SK-N-SH treated with all-trans-retinoic acid at 6 μM for 48 hours (cell line): ENCODE results near the gene ADRA2B.

Experiments used
- ARNTL ChIP-seq: fragments of 450-650 bp; formaldehyde crosslinking; IDR thresholded peaks from 2 replicates; pipeline ENCODE4 v1.5.0; 2020; ENCODE audit warnings: low read depth, mild to moderate bottlenecking, moderate library complexity, borderline replicate concordance
- GLIS3 ChIP-seq: fragments of 250-450 bp; sonication (Bioruptor Pico); IDR thresholded peaks from 2 replicates; pipeline ENCODE4 v1.5.0; 2020; ENCODE audit warnings: mild to moderate bottlenecking, moderate library complexity
- ISL1 ChIP-seq: fragments of 250-450 bp; sonication (Bioruptor Pico); IDR thresholded peaks from 2 replicates; pipeline ENCODE4 v2.1.2; 2022; ENCODE audit warnings: mild to moderate bottlenecking, moderate library complexity
- RARB ChIP-seq: fragments of 250-450 bp; sonication (Bioruptor Pico); IDR thresholded peaks from 2 replicates; pipeline ENCODE4 v1.8.0; 2021; ENCODE audit warnings: mild to moderate bottlenecking, moderate library complexity
- SNAI2 ChIP-seq: fragments of 250-450 bp; sonication (Bioruptor Pico); IDR thresholded peaks from 2 replicates; pipeline ENCODE4 v1.5.0; 2020; ENCODE audit warnings: mild to moderate bottlenecking, moderate library complexity
- TCF4 ChIP-seq: fragments of 250-450 bp; sonication (Bioruptor Pico); IDR thresholded peaks from 2 replicates; pipeline ENCODE4 v1.8.0; 2021; ENCODE audit warnings: mild to moderate bottlenecking, moderate library complexity, borderline replicate concordance
- TOX ChIP-seq: fragments of 250-450 bp; sonication (Bioruptor Pico); IDR thresholded peaks from 2 replicates; pipeline ENCODE4 v1.8.0; 2021; ENCODE audit warnings: mild to moderate bottlenecking, moderate library complexity, borderline replicate concordance
- ZC3H10 ChIP-seq: fragments of 250-450 bp; sonication (Bioruptor Pico); IDR thresholded peaks from 2 replicates; pipeline ENCODE4 v1.5.1; 2021; ENCODE audit warnings: mild to moderate bottlenecking, moderate library complexity
- ZFP30 ChIP-seq: fragments of 450-650 bp; formaldehyde crosslinking; IDR thresholded peaks from 2 replicates; pipeline ENCODE4 v1.5.0; 2022; ENCODE audit warnings: mild to moderate bottlenecking, moderate library complexity
- TF ChIP-seq, protein P1 (sequence below): fragments of 250-450 bp; sonication (Bioruptor Pico); IDR thresholded peaks from 2 replicates; pipeline ENCODE4 v1.8.0; 2020; ENCODE audit warnings: mild to moderate bottlenecking, moderate library complexity, borderline replicate concordance
- TF ChIP-seq, protein P2 (sequence below): fragments of 250-450 bp; sonication (Bioruptor Pico); IDR thresholded peaks from 2 replicates; pipeline ENCODE4 v1.5.0; 2020; ENCODE audit warnings: mild to moderate bottlenecking, moderate library complexity
- TF ChIP-seq, protein P3 (sequence below): fragments of 250-450 bp; sonication (Bioruptor Pico); IDR thresholded peaks from 2 replicates; pipeline ENCODE4 v1.5.1; 2020; ENCODE audit warnings: low read depth, mild to moderate bottlenecking, moderate library complexity
- TF ChIP-seq, protein P4 (sequence below): fragments of 250-450 bp; sonication (Bioruptor Pico); IDR thresholded peaks from 2 replicates; pipeline ENCODE4 v1.5.1; 2021; ENCODE audit warnings: mild to moderate bottlenecking, moderate library complexity

DNA sequence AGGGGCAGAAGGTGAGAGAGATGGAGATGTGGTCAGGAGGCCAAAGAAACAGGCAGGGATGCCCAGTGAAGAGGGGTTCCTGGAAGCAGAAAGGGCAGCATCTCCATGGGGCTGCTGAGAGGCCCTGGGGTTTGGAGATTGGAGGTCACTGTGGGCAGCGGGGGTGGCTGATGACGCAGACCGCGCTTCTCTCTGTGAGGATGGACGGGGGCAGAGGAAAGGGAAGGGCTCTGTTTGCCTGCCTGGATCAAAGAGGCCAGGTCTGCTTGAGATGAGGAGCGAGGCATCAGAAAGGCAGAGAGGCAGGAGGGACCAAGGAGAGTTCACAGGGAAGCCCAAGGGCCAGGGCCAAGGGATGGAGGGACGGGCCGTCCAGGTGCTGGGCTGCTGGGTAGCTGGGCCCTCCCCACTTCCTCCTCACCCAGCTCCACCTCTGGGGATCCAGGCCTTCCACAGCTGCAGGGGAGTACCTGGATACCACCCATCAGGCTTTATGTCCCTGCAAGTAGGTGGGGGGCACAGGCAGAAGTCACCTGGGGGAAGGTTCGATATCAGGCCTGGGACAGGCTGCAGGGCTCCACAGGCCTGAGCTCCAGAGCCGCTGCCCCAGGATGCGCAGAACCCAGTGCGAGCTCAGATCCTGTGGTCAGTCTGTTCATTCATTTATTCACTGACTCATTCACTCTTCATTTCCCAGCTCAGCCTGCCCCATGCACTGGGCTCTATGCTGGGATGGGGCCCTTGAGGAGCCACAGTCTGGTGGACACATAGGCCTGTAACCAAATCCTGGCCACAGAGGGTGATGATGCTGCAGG is 30.6 kb downstream of the ADRA2B start:
- TF ChIP-seq, protein P1, sequence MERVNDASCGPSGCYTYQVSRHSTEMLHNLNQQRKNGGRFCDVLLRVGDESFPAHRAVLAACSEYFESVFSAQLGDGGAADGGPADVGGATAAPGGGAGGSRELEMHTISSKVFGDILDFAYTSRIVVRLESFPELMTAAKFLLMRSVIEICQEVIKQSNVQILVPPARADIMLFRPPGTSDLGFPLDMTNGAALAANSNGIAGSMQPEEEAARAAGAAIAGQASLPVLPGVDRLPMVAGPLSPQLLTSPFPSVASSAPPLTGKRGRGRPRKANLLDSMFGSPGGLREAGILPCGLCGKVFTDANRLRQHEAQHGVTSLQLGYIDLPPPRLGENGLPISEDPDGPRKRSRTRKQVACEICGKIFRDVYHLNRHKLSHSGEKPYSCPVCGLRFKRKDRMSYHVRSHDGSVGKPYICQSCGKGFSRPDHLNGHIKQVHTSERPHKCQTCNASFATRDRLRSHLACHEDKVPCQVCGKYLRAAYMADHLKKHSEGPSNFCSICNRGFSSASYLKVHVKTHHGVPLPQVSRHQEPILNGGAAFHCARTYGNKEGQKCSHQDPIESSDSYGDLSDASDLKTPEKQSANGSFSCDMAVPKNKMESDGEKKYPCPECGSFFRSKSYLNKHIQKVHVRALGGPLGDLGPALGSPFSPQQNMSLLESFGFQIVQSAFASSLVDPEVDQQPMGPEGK (CRISPR knock-in tag), result no peak
- TF ChIP-seq TCF4 (CRISPR knock-in tag), result no peak
- TF ChIP-seq, protein P2, sequence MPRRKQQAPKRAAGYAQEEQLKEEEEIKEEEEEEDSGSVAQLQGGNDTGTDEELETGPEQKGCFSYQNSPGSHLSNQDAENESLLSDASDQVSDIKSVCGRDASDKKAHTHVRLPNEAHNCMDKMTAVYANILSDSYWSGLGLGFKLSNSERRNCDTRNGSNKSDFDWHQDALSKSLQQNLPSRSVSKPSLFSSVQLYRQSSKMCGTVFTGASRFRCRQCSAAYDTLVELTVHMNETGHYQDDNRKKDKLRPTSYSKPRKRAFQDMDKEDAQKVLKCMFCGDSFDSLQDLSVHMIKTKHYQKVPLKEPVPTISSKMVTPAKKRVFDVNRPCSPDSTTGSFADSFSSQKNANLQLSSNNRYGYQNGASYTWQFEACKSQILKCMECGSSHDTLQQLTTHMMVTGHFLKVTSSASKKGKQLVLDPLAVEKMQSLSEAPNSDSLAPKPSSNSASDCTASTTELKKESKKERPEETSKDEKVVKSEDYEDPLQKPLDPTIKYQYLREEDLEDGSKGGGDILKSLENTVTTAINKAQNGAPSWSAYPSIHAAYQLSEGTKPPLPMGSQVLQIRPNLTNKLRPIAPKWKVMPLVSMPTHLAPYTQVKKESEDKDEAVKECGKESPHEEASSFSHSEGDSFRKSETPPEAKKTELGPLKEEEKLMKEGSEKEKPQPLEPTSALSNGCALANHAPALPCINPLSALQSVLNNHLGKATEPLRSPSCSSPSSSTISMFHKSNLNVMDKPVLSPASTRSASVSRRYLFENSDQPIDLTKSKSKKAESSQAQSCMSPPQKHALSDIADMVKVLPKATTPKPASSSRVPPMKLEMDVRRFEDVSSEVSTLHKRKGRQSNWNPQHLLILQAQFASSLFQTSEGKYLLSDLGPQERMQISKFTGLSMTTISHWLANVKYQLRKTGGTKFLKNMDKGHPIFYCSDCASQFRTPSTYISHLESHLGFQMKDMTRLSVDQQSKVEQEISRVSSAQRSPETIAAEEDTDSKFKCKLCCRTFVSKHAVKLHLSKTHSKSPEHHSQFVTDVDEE (CRISPR knock-in tag), result no peak
- TF ChIP-seq, protein P3, sequence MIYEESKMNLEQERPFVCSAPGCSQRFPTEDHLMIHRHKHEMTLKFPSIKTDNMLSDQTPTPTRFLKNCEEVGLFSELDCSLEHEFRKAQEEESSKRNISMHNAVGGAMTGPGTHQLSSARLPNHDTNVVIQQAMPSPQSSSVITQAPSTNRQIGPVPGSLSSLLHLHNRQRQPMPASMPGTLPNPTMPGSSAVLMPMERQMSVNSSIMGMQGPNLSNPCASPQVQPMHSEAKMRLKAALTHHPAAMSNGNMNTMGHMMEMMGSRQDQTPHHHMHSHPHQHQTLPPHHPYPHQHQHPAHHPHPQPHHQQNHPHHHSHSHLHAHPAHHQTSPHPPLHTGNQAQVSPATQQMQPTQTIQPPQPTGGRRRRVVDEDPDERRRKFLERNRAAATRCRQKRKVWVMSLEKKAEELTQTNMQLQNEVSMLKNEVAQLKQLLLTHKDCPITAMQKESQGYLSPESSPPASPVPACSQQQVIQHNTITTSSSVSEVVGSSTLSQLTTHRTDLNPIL (CRISPR knock-in tag), result no peak
- TF ChIP-seq ARNTL, result no peak
- no peak for TF ChIP-seq SNAI2
- no peak for TF ChIP-seq RARB
- TF ChIP-seq ZC3H10, result no peak
- TF ChIP-seq TOX, result no peak
- TF ChIP-seq ZFP30 (CRISPR knock-in tag), result no peak
- no peak for TF ChIP-seq GLIS3 (CRISPR knock-in tag)
- TF ChIP-seq ISL1 (CRISPR knock-in tag), result no peak
- TF ChIP-seq, protein P4, sequence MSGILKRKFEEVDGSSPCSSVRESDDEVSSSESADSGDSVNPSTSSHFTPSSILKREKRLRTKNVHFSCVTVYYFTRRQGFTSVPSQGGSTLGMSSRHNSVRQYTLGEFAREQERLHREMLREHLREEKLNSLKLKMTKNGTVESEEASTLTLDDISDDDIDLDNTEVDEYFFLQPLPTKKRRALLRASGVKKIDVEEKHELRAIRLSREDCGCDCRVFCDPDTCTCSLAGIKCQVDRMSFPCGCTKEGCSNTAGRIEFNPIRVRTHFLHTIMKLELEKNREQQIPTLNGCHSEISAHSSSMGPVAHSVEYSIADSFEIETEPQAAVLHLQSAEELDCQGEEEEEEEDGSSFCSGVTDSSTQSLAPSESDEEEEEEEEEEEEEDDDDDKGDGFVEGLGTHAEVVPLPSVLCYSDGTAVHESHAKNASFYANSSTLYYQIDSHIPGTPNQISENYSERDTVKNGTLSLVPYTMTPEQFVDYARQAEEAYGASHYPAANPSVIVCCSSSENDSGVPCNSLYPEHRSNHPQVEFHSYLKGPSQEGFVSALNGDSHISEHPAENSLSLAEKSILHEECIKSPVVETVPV (CRISPR knock-in tag), result no peak
